SU-DHL-6 (cell line): ENCODE measurements around the gene LACRT.
"Not testable (repeated sequence)": the region's sequence is repeated elsewhere in the genome, so short reads cannot be mapped to it uniquely, and the experiment has no call there.

Source experiments
- H2AFZ ChIP-seq: fragments of 200-600 bp; sonication (generic); 2 replicates; pipeline ENCODE4 v1.6.1; 2014; ENCODE audit warnings: low read depth, mild to moderate bottlenecking, moderate library complexity, mixed read lengths, antibody characterized with exemption, low read length; ENCODE audit not compliant: severe bottlenecking
- H3F3A ChIP-seq: fragments of 200-600 bp; shearing (Covaris generic); 2 replicates; pipeline ENCODE4 v1.6.0; 2016; ENCODE audit warnings: antibody characterized with exemption, mild to moderate bottlenecking; ENCODE audit not compliant: insufficient read depth
- H3K27ac ChIP-seq: fragments of 200-600 bp; sonication (generic); 2 replicates; pipeline ENCODE4 v1.5.1; 2016; ENCODE audit warnings: low read depth, mild to moderate bottlenecking, low read length, moderate library complexity, mixed read lengths
- H3K27me3 ChIP-seq: fragments of 200-600 bp; sonication (generic), shearing (Covaris generic); 2 replicates; pipeline ENCODE4 v1.6.0; 2014; ENCODE audit warnings: mild to moderate bottlenecking, low read length
- H3K36me3 ChIP-seq: fragments of 200-600 bp; sonication (generic); 2 replicates; pipeline ENCODE4 v1.6.1; 2014; ENCODE audit warnings: mild to moderate bottlenecking, low read length, mixed read lengths
- H3K4me2 ChIP-seq: fragments of 300-600, 200-600 bp; shearing (Covaris generic), sonication (generic); 2 replicates; pipeline ENCODE4 v1.6.0; 2014; ENCODE audit warnings: low read length, low read depth, mild to moderate bottlenecking; ENCODE audit not compliant: poor library complexity, severe bottlenecking
- H3K4me3 ChIP-seq: fragments of 200-600 bp; sonication (generic); 2 replicates; pipeline ENCODE4 v1.5.1; 2014; ENCODE audit warnings: antibody characterized with exemption, low read length, mild to moderate bottlenecking, mixed read lengths; ENCODE audit not compliant: insufficient read depth, poor library complexity, severe bottlenecking
- H3K79me2 ChIP-seq: fragments of 200-600 bp; sonication (generic); 2 replicates; pipeline ENCODE4 v1.6.1; 2014; ENCODE audit warnings: mild to moderate bottlenecking, low read length, moderate library complexity; ENCODE audit not compliant: insufficient read depth
- H3K9ac ChIP-seq: fragments of 200-600 bp; sonication (generic); 2 replicates; pipeline ENCODE4 v1.7.0; 2014; ENCODE audit warnings: mild to moderate bottlenecking, low read length
- H3K9me2 ChIP-seq: fragments of 200-600 bp; sonication (generic); replicated peaks from 2 replicates; pipeline ENCODE4 v1.6.1; 2014; ENCODE audit warnings: low read length; ENCODE audit not compliant: insufficient read depth
- H3K9me3 ChIP-seq: fragments of 200-600 bp; sonication (generic); 2 replicates; pipeline ENCODE4 v1.6.1; 2014; ENCODE audit warnings: low read length, mixed read lengths; ENCODE audit not compliant: insufficient read depth
- H4K20me1 ChIP-seq: fragments of 200-600 bp; sonication (generic); 2 replicates; pipeline ENCODE4 v1.6.1; 2014; ENCODE audit warnings: low read depth, mild to moderate bottlenecking, antibody characterized with exemption, low read length, moderate library complexity, mixed read lengths
- CTCF ChIP-seq: fragments of 200-600 bp; sonication (generic); IDR thresholded peaks from one replicate; pipeline ENCODE4 v1.5.1; 2017; ENCODE audit warnings: antibody characterized with exemption, mild to moderate bottlenecking, low read length, moderate library complexity; ENCODE audit not compliant: insufficient read depth, poor library complexity, severe bottlenecking
- EZH2phosphoT487 ChIP-seq: fragments of 200-600 bp; sonication (generic), shearing (Covaris generic); conservative IDR thresholded peaks from 2 replicates; pipeline ENCODE4 v1.6.1; 2018; ENCODE audit warnings: mild to moderate bottlenecking, antibody characterized with exemption, low read length, moderate library complexity, mixed read lengths

LACRT gene

GRCh38 chr12:54641089-54641488 lies 6.4 kb upstream of the LACRT start:
- Histone ChIP-seq H3K4me2 (no peak overlapping the region), H3K4me3 (no peak overlapping the region), H4K20me1 (no peaks in the 10 kb centered on the region), H3K79me2 (no peaks in the 10 kb centered on the region), H3K27me3 (no peaks in the 10 kb centered on the region), H2AFZ (no peak overlapping the region), H3K9me3 (no peaks in the 10 kb centered on the region), H3K9ac (no peak overlapping the region), H3K9me2 (no peaks in the 10 kb centered on the region), H3K36me3 (no peaks in the 10 kb centered on the region), H3K27ac (no peak overlapping the region), H3F3A (no peaks in the 10 kb centered on the region)
- TF ChIP-seq CTCF (no peak), EZH2phosphoT487 (no peak)

- H3K36me3 ChIP-seq, H3K4me3 ChIP-seq, H3K4me2 ChIP-seq, H3K9ac ChIP-seq, H3K79me2 ChIP-seq, H3K27ac ChIP-seq, H4K20me1 ChIP-seq, H3K27me3 ChIP-seq, H3K9me3 ChIP-seq, H2AFZ ChIP-seq, H3F3A ChIP-seq, H3K9me2 ChIP-seq: not testable (repeated sequence)
Observed at GRCh38 chr12:54639112-54639511, 4.4 kb upstream of the LACRT start.

GRCh38 chr12:54631988-54632728 lies 2.5 kb downstream of the LACRT start:
- no peak overlapping the region for H2AFZ ChIP-seq
- H3K9me3 ChIP-seq = peaks cover 8% of the 10 kb centered on the region; the same call in 1 of the 2 replicates
- H3K79me2 ChIP-seq = no peaks in the 10 kb centered on the region
- no peak for TF ChIP-seq CTCF
- TF ChIP-seq EZH2phosphoT487 = no peak
- no peaks in the 10 kb centered on the region for H3K27me3 ChIP-seq
- H3K9ac ChIP-seq = no peak overlapping the region
- no peaks in the 10 kb centered on the region for H3K9me2 ChIP-seq
- H3K4me3 ChIP-seq = no peak overlapping the region
- no peaks in the 10 kb centered on the region for H3F3A ChIP-seq
- no peak overlapping the region for H3K27ac ChIP-seq
- H3K4me2 ChIP-seq = no peak overlapping the region
- no peaks in the 10 kb centered on the region for H4K20me1 ChIP-seq
- H3K36me3 ChIP-seq = no peaks in the 10 kb centered on the region

GRCh38 chr12:54631551-54631950 lies 3.1 kb downstream of the LACRT start:
- Histone ChIP-seq H3F3A (no peaks in the 10 kb centered on the region), H3K9ac (no peak overlapping the region), H3K36me3 (no peaks in the 10 kb centered on the region), H3K27ac (no peak overlapping the region), H3K4me3 (no peak overlapping the region), H3K79me2 (no peaks in the 10 kb centered on the region), H3K27me3 (no peaks in the 10 kb centered on the region), H3K9me3 (peaks cover 9% of the 10 kb centered on the region; the same call in 1 of the 2 replicates), H4K20me1 (no peaks in the 10 kb centered on the region), H3K9me2 (no peaks in the 10 kb centered on the region), H2AFZ (no peak overlapping the region), H3K4me2 (no peak overlapping the region)
- TF ChIP-seq CTCF (no peak), EZH2phosphoT487 (no peak)
